Liver (tissue), 3 donors: ENCODE measurements around the gene HS6ST3.

Experiments
- FOXA2 ChIP-seq: IDR thresholded peaks from 2 replicates; pipeline ENCODE4 v1.6.1; 2016; ENCODE audit warnings: antibody characterized with exemption
- JUND ChIP-seq, 2 donors: IDR thresholded peaks; 2 replicates each; pipeline ENCODE4 v1.6.1; 2016; ENCODE audit warnings: antibody characterized with exemption in 2 of 2
- YY1 ChIP-seq: IDR thresholded peaks from 2 replicates; pipeline ENCODE4 v1.6.1; 2016; ENCODE audit warnings: antibody characterized with exemption, mild to moderate bottlenecking
- TF ChIP-seq, protein P1 (sequence below): fragments of 150-350 bp; IDR thresholded peaks from 2 replicates; pipeline ENCODE4 v1.5.1; 2017; ENCODE audit warnings: improper control_type of control experiment, low read depth, low read length; ENCODE audit not compliant: missing input control
- TF ChIP-seq, protein P2 (sequence below): IDR thresholded peaks from 2 replicates; pipeline ENCODE4 v1.6.1; 2016; ENCODE audit warnings: antibody characterized with exemption, mild to moderate bottlenecking
- TF ChIP-seq, protein P3 (sequence below): IDR thresholded peaks from 2 replicates; pipeline ENCODE4 v1.6.1; 2016; ENCODE audit warnings: antibody characterized with exemption
- donor health status: healthy.
- donor health status: healthy.

DNA sequence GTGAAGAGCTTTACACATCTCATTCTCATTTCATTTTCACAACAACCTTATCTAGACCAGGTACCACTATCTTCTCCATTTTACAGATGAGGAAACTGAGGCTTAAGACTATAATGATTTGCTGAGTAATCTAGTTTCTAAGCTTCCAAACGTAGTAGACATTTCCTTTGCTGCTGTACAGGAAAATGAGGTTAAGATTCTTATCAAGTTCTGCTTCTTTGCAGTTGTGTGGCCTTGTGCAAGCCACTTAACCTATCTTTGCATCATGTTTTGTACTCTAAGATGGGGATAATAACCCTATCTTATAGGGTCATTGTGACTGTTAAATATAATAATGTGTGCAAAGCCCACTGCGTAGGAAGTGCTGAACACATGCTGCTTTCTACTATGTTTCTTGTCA is 307.9 kb downstream of the HS6ST3 start:
- TF ChIP-seq, protein P1, sequence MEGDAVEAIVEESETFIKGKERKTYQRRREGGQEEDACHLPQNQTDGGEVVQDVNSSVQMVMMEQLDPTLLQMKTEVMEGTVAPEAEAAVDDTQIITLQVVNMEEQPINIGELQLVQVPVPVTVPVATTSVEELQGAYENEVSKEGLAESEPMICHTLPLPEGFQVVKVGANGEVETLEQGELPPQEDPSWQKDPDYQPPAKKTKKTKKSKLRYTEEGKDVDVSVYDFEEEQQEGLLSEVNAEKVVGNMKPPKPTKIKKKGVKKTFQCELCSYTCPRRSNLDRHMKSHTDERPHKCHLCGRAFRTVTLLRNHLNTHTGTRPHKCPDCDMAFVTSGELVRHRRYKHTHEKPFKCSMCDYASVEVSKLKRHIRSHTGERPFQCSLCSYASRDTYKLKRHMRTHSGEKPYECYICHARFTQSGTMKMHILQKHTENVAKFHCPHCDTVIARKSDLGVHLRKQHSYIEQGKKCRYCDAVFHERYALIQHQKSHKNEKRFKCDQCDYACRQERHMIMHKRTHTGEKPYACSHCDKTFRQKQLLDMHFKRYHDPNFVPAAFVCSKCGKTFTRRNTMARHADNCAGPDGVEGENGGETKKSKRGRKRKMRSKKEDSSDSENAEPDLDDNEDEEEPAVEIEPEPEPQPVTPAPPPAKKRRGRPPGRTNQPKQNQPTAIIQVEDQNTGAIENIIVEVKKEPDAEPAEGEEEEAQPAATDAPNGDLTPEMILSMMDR: no peak
- TF ChIP-seq, protein P2, sequence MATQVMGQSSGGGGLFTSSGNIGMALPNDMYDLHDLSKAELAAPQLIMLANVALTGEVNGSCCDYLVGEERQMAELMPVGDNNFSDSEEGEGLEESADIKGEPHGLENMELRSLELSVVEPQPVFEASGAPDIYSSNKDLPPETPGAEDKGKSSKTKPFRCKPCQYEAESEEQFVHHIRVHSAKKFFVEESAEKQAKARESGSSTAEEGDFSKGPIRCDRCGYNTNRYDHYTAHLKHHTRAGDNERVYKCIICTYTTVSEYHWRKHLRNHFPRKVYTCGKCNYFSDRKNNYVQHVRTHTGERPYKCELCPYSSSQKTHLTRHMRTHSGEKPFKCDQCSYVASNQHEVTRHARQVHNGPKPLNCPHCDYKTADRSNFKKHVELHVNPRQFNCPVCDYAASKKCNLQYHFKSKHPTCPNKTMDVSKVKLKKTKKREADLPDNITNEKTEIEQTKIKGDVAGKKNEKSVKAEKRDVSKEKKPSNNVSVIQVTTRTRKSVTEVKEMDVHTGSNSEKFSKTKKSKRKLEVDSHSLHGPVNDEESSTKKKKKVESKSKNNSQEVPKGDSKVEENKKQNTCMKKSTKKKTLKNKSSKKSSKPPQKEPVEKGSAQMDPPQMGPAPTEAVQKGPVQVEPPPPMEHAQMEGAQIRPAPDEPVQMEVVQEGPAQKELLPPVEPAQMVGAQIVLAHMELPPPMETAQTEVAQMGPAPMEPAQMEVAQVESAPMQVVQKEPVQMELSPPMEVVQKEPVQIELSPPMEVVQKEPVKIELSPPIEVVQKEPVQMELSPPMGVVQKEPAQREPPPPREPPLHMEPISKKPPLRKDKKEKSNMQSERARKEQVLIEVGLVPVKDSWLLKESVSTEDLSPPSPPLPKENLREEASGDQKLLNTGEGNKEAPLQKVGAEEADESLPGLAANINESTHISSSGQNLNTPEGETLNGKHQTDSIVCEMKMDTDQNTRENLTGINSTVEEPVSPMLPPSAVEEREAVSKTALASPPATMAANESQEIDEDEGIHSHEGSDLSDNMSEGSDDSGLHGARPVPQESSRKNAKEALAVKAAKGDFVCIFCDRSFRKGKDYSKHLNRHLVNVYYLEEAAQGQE: no peak
- TF ChIP-seq YY1 (no peak), JUND (IDR thresholded peaks at IDR 0.05) (no peak), FOXA2 (no peak)
- TF ChIP-seq, protein P3, sequence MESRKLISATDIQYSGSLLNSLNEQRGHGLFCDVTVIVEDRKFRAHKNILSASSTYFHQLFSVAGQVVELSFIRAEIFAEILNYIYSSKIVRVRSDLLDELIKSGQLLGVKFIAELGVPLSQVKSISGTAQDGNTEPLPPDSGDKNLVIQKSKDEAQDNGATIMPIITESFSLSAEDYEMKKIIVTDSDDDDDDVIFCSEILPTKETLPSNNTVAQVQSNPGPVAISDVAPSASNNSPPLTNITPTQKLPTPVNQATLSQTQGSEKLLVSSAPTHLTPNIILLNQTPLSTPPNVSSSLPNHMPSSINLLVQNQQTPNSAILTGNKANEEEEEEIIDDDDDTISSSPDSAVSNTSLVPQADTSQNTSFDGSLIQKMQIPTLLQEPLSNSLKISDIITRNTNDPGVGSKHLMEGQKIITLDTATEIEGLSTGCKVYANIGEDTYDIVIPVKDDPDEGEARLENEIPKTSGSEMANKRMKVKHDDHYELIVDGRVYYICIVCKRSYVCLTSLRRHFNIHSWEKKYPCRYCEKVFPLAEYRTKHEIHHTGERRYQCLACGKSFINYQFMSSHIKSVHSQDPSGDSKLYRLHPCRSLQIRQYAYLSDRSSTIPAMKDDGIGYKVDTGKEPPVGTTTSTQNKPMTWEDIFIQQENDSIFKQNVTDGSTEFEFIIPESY: no peak
